Heart right ventricle (tissue), 16 donors: Measurements from ENCODE around the gene TSPYL1. TPM values are rescaled to one million over a fixed set of nuclear protein-coding genes. Genes with fewer than 3 reads are reported as not detected.

Source experiments
- ATAC-seq, 8 donors: fragments of 200-7000 bp; cut with Tn5 transposase; one replicate each; pipeline ENCODE4 v1.9.1; 2020; ENCODE audit warnings: mild to moderate bottlenecking in 8 of 8, moderate library complexity in 8 of 8, moderate number of reproducible peaks in 1 of 8
- DNase-seq, 2 donors: peaks; one replicate each; pipeline ENCODE4 v3.0.0-alpha.2; 2020
- H3K27ac ChIP-seq, 10 donors: fragments of 200-600 bp; sonication (generic) in 2 of 10; one replicate each; pipeline versions ENCODE4 v1.5.0 to v1.8.0; 2020 to 2022; ENCODE audit warnings: mild to moderate bottlenecking in 3 of 10
- H3K27me3 ChIP-seq, 7 donors: fragments of 200-600 bp; one replicate each; pipeline ENCODE4 v1.8.0; 2021 to 2022; ENCODE audit warnings: mild to moderate bottlenecking in 2 of 7
- H3K36me3 ChIP-seq, 9 donors: fragments of 200-600 bp; sonication (generic) in 1 of 9; one replicate each; pipeline versions ENCODE4 v1.5.0 to v1.8.0; 2020 to 2022; ENCODE audit warnings: mild to moderate bottlenecking in 2 of 9
- H3K4me1 ChIP-seq, 9 donors: fragments of 200-600 bp; sonication (generic) in 1 of 9; one replicate each; pipeline versions ENCODE4 v1.5.0 to v1.8.0; 2020 to 2022; ENCODE audit warnings: mild to moderate bottlenecking in 4 of 9
- H3K4me3 ChIP-seq, 10 donors: fragments of 200-600 bp; sonication (generic) in 2 of 10; one replicate each; pipeline versions ENCODE4 v1.5.0 to v1.8.0; 2020 to 2022; ENCODE audit warnings: mild to moderate bottlenecking in 7 of 10, moderate library complexity in 2 of 10
- H3K9me3 ChIP-seq, 11 donors: fragments of 200-600 bp in 10 of 11; sonication (generic) in 2 of 11; one replicate each; pipeline versions ENCODE4 v1.5.0 to v1.8.0; 2013 to 2022; ENCODE audit warnings: mild to moderate bottlenecking in 2 of 11, control low read depth in 1 of 11, moderate library complexity in 1 of 11
- CTCF ChIP-seq, 9 donors: fragments of 200-600 bp; sonication (generic) in 2 of 9; IDR thresholded peaks; one replicate each; pipeline versions ENCODE4 v1.5.0 to v1.8.0; 2021 to 2022; ENCODE audit warnings: antibody characterized with exemption in 9 of 9, mild to moderate bottlenecking in 5 of 9, moderate library complexity in 1 of 9
- WGBS, 2 donors: extraction: QIAGEN DNeasy Blood & Tissue Kit; methylation state at CpG; one replicate each; pipeline ENCODE4 v1.1.7; 2013; ENCODE audit warnings: inconsistent platforms in 1 of 2; 5-methylcytosine and 5-hydroxymethylcytosine counted together
- intact Hi-C, 10 donors: fragments of 100-400 bp; cut with DNase I; formaldehyde crosslinking; loops; one replicate each; pipeline versions ENCODE4 v1.11.1 to v1.14.2; 2022
- polyA plus RNA-seq, 2 donors: library from polyadenylated mRNA; stranded (reverse); fragments of 200-250 nt; gene quantifications; one replicate each; pipeline ENCODE4 v1.2.3, GENCODE V29; 2013
- total RNA-seq, 10 donors: library from RNA; stranded (reverse); fragmentation: NEBNext Ultra II Directional in 3 of 10; extraction: Animal tissue kit (Norgen Biotek cat#: 25700) in 3 of 10; gene quantifications; one replicate each; pipeline versions ENCODE4 v1.2.1 to v1.2.4, GENCODE V29; 2021 to 2023
- donor health status: Arrhythmogenic right ventricular cardiomyopathy.
- donor health status: ischemic (EF 13 %, LVEDD 7.1; RV severe dilation, severe dysfunction).
- donor health status: healthy with polysubstance abuse.
- donor health status: DM: no; HTN: yes; CAD: no.
- donor health status: DM: no; HTN: no; CAD: no.
- donor health status: ischemic (EF 25% LVEDD 6.9; RV normal size, moderate dysfunction).
- donor health status: ischemic (EF 25% LVEDD 5.7; RV mildly dilated, moderate dysfunction).
- donor health status: healthy.
- donor health status: DM: yes; HTN: yes; CAD: no.
- donor health status: Ischemic cardiomyopathy.
- donor health status: ischemic (EF 35%, LVEDD 5.7; RV mildly dilated, moderate dysfunction).
- donor health status: nonischemic (EF 11% LVEDD 7.7; RV severe dilation, severe dysfunction).
- donor health status: DM: yes; HTN: yes; CAD: no.
- donor health status: PGD.
- donor health status: ischemic (EF 29% LVEDD 5.4; RV normal size, mild dysfunction).
- donor health status: nonischemic (EF 23%, LVEDD 6.1; RV moderate dilation, normal function).

TSPYL1 gene
- total and polyA plus RNA-seq, 12 donors, result 14.0 to 143 (median 105) TPM

GRCh38 chr6:116255246-116255800 lies 24.4 kb downstream of the TSPYL1 start:
- intact Hi-C loops, result no loop called here
- 30 to 43% methylated on average over 5 of the region's 5 CpGs for WGBS, 2 donors
- Histone ChIP-seq H3K27me3 (no peaks in the 10 kb centered on the region), H3K9me3 (no peaks in the 10 kb centered on the region), H3K4me3 (peak overlapping the region in 8 of 10 donors; percentile 78 to 97 (median 85)), H3K4me1 (peaks cover 0 to 50% (median 43%) of the 10 kb centered on the region in 9 donors), H3K27ac (peak overlapping the region in 9 of 10 donors; percentile 77 to 92 (median 89)), H3K36me3 (peaks cover 0 to 18% (median 0%) of the 10 kb centered on the region in 9 donors)
- TF ChIP-seq CTCF (IDR thresholded peaks at IDR 0.05), result no peak
- DNase-seq, result no peak
- ATAC-seq, result peak in 2 of 8 donors; percentile 29 to 42

GRCh38 chr6:116254297-116255056 lies 25.3 kb downstream of the TSPYL1 start:
- no peaks in the 10 kb centered on the region for H3K27me3 ChIP-seq
- ATAC-seq, result no peak
- no peak for DNase-seq
- intact Hi-C loops, result loop anchor here in 1 of 10 donors (1.0 kb wide), 1 partner anchor 25 kb away; the partner anchor contains the start of gene TSPYL1
- peaks cover 0 to 58% (median 51%) of the 10 kb centered on the region in 9 donors for H3K4me1 ChIP-seq
- no peaks in the 10 kb centered on the region for H3K9me3 ChIP-seq
- H3K36me3 ChIP-seq, result peaks cover 0 to 10% (median 0%) of the 10 kb centered on the region in 9 donors
- peak overlapping the region; percentile 57 to 92 (median 88) for H3K27ac ChIP-seq
- 7% methylated on average over 4 of the region's 4 CpGs for WGBS, 2 donors
- H3K4me3 ChIP-seq, result peak overlapping the region; percentile 78 to 97 (median 86)
- no peak for TF ChIP-seq CTCF (IDR thresholded peaks at IDR 0.05)

- DNase-seq, result peak; percentile 91 to 96
- ATAC-seq, result peak; percentile 95 to 99 (median 98)
- Histone ChIP-seq H3K27ac (peak within 1 kb of the TSS; percentile 57 to 92 (median 88)), H3K4me3 (peak within 1 kb of the TSS; percentile 78 to 97 (median 86)), H3K4me1 (peaks cover 0 to 66% (median 57%) of the 10 kb centered on the region in 9 donors), H3K27me3 (no peaks in the 10 kb centered on the region), H3K9me3 (no peaks in the 10 kb centered on the region), H3K36me3 (peaks cover 0 to 3% (median 0%) of the 10 kb centered on the region in 9 donors)
- intact Hi-C loops, result loop anchor here in 1 of 10 donors (1.0 kb wide), 1 partner anchor 26 kb away; the partner anchor contains the start of gene TSPYL1
- no peak for TF ChIP-seq CTCF (IDR thresholded peaks at IDR 0.05)
- WGBS, 2 donors, result 0 to 1% methylated on average over 53 of the region's 53 CpGs
These were observed 26.0 kb downstream of the TSPYL1 start, which contains the start of gene TSPYL4 for GRCh38 chr6:116253505-116254296. Gene TSPYL4 (minus strand): TSS chr6:116254075. CDS start chr6:116254008, 67 bp downstream.

- no peaks in the 10 kb centered on the region for H3K27me3 ChIP-seq
These were observed 26.6 kb downstream of the TSPYL1 start for GRCh38 chr6:116253188-116253504.

More at GRCh38 chr6:116253188-116253504, 26.6 kb downstream of the TSPYL1 start:
- Histone ChIP-seq H3K27ac (peak overlapping the region in 9 of 10 donors; percentile 77 to 92 (median 89)), H3K4me1 (peaks cover 0 to 70% (median 61%) of the 10 kb centered on the region in 9 donors), H3K36me3 (no peaks in the 10 kb centered on the region), H3K9me3 (no peaks in the 10 kb centered on the region), H3K4me3 (peak overlapping the region; percentile 78 to 97 (median 86))
- DNase-seq (no peak), ATAC-seq (no peak)
- intact Hi-C loops, result no loop called here
- WGBS, 2 donors, result 43 to 51% methylated on average over 11 of the region's 11 CpGs
- no peak for TF ChIP-seq CTCF (IDR thresholded peaks at IDR 0.05)
